Peyer's patch (tissue), 4 donors: Measurements from ENCODE around the gene LSM8. TPM values are rescaled to one million over a fixed set of nuclear protein-coding genes. Genes with fewer than 3 reads are reported as not detected.

Experiments
- DNase-seq, 3 donors: peaks; one replicate each; pipeline ENCODE4 v3.0.0-alpha.2; 2017 to 2019
- H3K27ac ChIP-seq, 4 donors: fragments of 200-600 bp; sonication (generic); one replicate each; pipeline ENCODE4 v1.5.1; 2016 to 2019
- H3K27me3 ChIP-seq, 2 donors: fragments of 200-600 bp; sonication (generic); one replicate each; pipeline ENCODE4 v1.5.1; 2019
- H3K36me3 ChIP-seq, 3 donors: fragments of 200-600 bp; sonication (generic); one replicate each; pipeline ENCODE4 v1.5.1; 2016 to 2019
- H3K4me1 ChIP-seq, 4 donors: fragments of 200-600 bp; sonication (generic); one replicate each; pipeline ENCODE4 v1.5.1; 2016 to 2019
- H3K4me3 ChIP-seq, 4 donors: fragments of 200-600 bp; sonication (generic); 1 replicate in 3 of 4; 2 replicates in 1 of 4; pipeline ENCODE4 v1.5.1; 2016 to 2019; ENCODE audit warnings: mild to moderate bottlenecking in 1 of 4
- H3K9me3 ChIP-seq, 4 donors: fragments of 200-600 bp; sonication (generic); one replicate each; pipeline ENCODE4 v1.5.1; 2016 to 2019; ENCODE audit warnings: mild to moderate bottlenecking in 1 of 4
- POLR2A ChIP-seq, 2 donors: fragments of 450-650 bp; IDR thresholded peaks; one replicate each; pipeline ENCODE4 v1.5.1; 2017; ENCODE audit warnings: antibody characterized with exemption in 2 of 2, mild to moderate bottlenecking in 2 of 2, moderate library complexity in 2 of 2
- total RNA-seq, 4 donors: library from RNA; depleted of rRNA; stranded (reverse); fragments of >200 nt; gene quantifications; one replicate each; pipeline ENCODE4 v1.1.0, GENCODE V29; 2016
- TF ChIP-seq, protein P1 (sequence below), 6 experiments: fragments of 450-650 bp in 4 of 6; fragments of 200-600 bp in 2 of 6; sonication (generic) in 1 of 6; IDR thresholded peaks; one replicate each; pipeline ENCODE4 v1.5.1; 2017 to 2019; ENCODE audit warnings: antibody characterized with exemption in 6 of 6, mild to moderate bottlenecking in 3 of 6, moderate library complexity in 1 of 6

Gene LSM8
- total RNA-seq, 4 donors from 2014 or later: 22.9 to 38.0 (median 29.4) TPM

DNA sequence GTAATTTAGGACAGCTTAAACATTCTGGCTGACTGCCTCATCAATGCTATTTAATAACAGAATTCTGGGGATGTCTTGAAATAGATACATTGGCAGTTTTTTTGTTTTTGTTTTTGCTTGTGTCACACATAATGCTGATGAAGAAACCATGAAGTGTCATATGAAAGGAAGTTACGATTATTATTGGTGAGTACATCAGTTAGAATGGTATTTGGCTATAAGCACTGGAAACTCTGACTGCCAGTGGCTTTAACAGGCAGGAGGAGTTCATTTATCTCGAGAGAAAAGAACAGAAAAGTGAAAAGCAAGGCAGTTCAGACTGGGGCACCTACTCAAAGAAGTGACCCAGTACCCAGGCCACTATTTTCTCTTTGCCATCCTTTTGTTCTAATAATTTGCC, 18.1 kb downstream of the LSM8 start:
- H3K36me3 ChIP-seq: no peaks in the 10 kb centered on the region
- H3K4me3 ChIP-seq: no peak overlapping the region
- TF ChIP-seq, protein P1, sequence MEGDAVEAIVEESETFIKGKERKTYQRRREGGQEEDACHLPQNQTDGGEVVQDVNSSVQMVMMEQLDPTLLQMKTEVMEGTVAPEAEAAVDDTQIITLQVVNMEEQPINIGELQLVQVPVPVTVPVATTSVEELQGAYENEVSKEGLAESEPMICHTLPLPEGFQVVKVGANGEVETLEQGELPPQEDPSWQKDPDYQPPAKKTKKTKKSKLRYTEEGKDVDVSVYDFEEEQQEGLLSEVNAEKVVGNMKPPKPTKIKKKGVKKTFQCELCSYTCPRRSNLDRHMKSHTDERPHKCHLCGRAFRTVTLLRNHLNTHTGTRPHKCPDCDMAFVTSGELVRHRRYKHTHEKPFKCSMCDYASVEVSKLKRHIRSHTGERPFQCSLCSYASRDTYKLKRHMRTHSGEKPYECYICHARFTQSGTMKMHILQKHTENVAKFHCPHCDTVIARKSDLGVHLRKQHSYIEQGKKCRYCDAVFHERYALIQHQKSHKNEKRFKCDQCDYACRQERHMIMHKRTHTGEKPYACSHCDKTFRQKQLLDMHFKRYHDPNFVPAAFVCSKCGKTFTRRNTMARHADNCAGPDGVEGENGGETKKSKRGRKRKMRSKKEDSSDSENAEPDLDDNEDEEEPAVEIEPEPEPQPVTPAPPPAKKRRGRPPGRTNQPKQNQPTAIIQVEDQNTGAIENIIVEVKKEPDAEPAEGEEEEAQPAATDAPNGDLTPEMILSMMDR (IDR thresholded peaks at IDR 0.05): no peak
- TF ChIP-seq POLR2A (IDR thresholded peaks at IDR 0.05): no peak
- H3K27ac ChIP-seq: no peak overlapping the region
- H3K4me1 ChIP-seq: no peaks in the 10 kb centered on the region
- H3K27me3 ChIP-seq: no peaks in the 10 kb centered on the region
- no peaks in the 10 kb centered on the region for H3K9me3 ChIP-seq
- no peak for DNase-seq

DNA sequence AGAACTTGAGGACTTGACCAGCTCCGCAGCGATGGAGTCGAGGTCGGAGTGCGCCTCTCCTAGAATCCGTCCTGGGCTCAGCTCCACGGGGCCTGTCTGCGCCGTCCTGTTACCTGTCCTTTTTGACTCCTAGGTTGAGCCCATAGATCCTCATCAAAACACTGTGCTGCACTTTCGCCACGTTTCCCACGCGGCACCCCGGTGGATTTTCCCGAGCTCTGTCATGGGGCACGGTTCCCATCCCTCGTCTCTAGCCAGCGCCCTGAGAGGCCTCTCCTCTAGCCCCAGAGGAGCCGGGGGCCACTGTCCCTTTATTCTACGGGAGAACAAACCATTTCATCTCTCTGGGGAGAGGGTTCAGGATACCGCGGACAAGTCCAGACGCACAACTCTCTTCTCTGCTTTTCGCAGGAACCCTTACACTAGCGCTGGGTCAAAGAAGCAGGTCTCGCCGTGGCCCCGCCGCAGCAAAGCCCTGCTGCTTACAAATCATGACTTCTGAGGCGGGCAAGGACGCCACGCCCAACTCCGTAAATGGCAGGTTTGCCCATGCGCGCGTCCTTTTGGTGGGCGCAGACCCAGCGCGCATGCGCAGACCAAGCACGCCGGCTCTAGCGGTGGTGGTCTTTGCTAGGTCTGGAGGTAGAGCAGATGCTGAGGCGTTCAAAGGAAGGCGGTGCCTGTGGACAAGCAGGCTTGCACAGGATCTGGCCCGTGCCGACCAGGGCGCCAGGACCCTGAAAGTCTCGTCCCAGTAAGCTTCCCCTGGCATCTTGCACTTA, 30.3 kb downstream of the LSM8 start:
- Histone ChIP-seq H3K36me3 (no peaks in the 10 kb centered on the region), H3K9me3 (no peaks in the 10 kb centered on the region), H3K27me3 (no peaks in the 10 kb centered on the region), H3K4me1 (peaks cover 0 to 6% (median 0%) of the 10 kb centered on the region in 4 donors), H3K27ac (peak overlapping the region in 1 of 4 donors; percentile 34), H3K4me3 (peak overlapping the region; percentile 40 to 53 (median 44))
- TF ChIP-seq POLR2A (IDR thresholded peaks at IDR 0.05): no peak
- TF ChIP-seq, protein P1 (IDR thresholded peaks at IDR 0.05): no peak
- peak; percentile 58 to 83 (median 66) for DNase-seq

DNA sequence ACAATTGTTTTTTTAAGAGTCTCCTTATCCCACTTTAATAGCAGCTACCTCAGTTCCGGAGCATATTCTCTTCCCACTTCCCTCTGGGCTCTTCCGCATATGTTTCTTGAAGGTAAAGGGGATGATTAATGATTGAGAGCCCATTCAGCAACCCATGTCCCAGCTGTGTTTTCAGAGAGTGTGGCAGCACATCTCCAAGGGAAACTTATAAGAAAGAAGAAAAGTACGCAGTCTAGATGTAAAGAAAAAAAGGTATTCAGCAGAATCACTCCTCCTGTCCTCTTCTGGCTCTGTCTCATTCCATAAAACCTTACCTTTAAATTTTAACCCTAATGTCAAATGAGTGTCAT, 30.8 kb downstream of the LSM8 start:
- peaks cover 0 to 6% (median 0%) of the 10 kb centered on the region in 4 donors for H3K4me1 ChIP-seq
- no peaks in the 10 kb centered on the region for H3K36me3 ChIP-seq
- no peaks in the 10 kb centered on the region for H3K27me3 ChIP-seq
- no peaks in the 10 kb centered on the region for H3K9me3 ChIP-seq
- no peak for TF ChIP-seq POLR2A (IDR thresholded peaks at IDR 0.05)
- TF ChIP-seq, protein P1 (IDR thresholded peaks at IDR 0.05): no peak
- DNase-seq: no peak
- H3K27ac ChIP-seq: peak overlapping the region in 1 of 4 donors; percentile 34
- peak overlapping the region; percentile 40 to 53 (median 44) for H3K4me3 ChIP-seq

DNA sequence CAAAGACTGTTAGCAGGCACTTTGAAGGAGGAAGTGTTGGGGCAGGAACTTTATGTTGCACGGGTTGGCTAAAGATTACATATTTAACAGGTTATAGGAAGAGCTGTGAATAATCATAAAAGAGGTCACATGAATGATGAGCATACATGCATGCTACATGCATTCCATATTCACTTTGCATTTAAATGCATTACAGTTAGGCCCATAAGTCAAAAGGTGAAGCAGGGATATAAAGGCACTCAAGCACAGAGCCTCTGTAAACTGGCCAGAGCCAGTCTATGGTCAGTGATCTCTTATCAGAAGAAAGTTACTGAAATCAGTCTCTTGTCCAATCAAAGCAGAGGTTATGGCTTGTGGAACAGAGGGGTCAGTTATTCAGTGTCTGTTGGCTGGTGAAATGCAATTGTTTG, 33.3 kb downstream of the LSM8 start:
- no peak for TF ChIP-seq POLR2A (IDR thresholded peaks at IDR 0.05)
- TF ChIP-seq, protein P1 (IDR thresholded peaks at IDR 0.05): no peak
- Histone ChIP-seq H3K9me3 (no peaks in the 10 kb centered on the region), H3K27ac (no peak overlapping the region), H3K4me1 (peaks cover 0 to 6% (median 0%) of the 10 kb centered on the region in 4 donors), H3K27me3 (no peaks in the 10 kb centered on the region), H3K4me3 (no peak overlapping the region), H3K36me3 (no peaks in the 10 kb centered on the region)
- DNase-seq: no peak

DNA sequence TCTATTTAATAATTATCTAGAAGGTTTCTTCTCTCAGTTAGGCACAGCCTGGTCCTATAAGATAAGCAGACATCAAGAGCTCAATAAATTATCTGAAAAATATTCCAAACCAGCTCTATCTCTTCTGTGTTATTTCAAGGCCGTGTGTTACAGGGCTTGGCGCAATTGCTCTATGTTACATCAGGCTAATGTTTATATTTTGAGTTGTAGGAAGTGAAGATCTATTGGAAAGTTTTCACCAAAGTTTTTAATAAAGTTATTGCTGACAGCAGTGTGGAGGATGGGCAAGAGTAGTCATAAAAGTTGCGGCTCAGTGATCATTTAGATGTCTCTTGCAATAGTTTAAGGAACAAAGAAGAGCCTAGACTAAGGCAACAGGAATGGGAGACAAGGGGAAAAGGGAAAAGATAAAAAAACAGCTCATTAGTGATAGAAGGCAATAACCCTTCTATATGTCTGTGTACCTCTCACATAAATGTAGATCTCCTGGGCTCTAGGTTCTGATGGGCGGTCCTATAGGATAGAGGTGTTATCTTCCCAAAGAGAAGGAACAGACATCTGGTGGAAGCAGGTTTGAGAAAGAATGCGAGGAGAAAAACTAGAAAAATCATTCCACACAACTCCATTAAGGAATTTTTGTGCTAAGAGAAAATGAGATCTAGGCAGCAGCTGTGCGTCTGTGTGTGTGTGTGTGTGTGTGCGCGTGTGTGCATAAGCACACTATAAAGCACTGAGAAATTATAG, 34.6 kb downstream of the LSM8 start:
- no peak for TF ChIP-seq POLR2A (IDR thresholded peaks at IDR 0.05)
- TF ChIP-seq, protein P1 (IDR thresholded peaks at IDR 0.05): no peak
- Histone ChIP-seq H3K27ac (no peak overlapping the region), H3K4me3 (no peak overlapping the region), H3K4me1 (peaks cover 0 to 5% (median 0%) of the 10 kb centered on the region in 4 donors), H3K27me3 (no peaks in the 10 kb centered on the region), H3K36me3 (no peaks in the 10 kb centered on the region), H3K9me3 (no peaks in the 10 kb centered on the region)
- no peak for DNase-seq
